Epithelial cell of alveolus of lung (primary cell): Measurements from ENCODE around the gene ERI2. TPM values are rescaled to one million over a fixed set of nuclear protein-coding genes. Genes with fewer than 3 reads are reported as not detected.

Experiments used
- total RNA-seq: library from RNA; depleted of rRNA; stranded (reverse); fragments of >200 nt; gene quantifications from 2 replicates; pipeline ENCODE4 v1.2.1, GENCODE V29; 2015

The ERI2 gene
- total RNA-seq = 18.0 and 24.4 TPM in 2 replicates

DNA sequence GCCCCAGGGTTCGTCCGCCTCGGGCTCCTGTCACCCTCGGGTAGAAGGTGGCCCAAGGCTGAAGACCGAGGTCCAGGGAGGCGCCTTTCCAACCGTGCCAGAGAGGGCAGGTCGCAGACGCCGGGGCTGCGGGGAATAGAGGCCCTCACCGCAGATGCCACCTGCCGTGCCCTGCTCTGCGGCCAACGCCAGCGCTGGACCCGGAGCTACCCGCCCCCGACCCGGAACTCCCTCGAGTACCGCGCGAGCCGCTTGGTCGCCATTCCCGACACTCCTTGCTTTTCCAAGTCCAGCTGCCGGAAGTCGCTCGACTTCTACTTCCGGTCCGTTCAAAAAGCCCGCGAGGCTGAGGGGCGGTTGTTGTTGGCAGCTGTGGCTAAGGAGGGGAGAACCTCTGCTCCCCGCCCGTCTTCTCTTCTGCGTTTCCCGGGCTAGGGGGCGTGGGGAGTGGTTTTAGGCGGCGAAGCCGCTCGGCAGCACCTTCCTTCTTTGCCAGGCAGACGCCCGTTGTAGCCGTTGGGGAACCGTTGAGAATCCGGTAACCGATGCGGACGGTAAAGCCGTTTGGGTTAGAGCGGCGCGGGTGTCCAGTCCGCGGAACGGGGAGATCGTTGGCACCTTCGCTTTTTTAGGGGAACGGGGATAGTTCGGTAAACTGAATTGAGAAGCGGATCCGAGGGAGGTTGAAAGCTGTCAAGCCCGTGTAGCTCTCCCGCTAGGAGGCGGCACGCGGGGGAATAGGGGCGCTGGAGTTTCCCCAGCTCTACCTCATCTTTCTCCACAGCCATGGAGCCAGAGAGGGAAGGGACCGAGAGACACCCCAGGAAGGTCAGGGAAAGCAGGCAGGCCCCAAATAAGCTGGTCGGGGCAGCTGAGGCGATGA is at the start of gene ERI2, which contains the start of gene REXO5:
Gene ERI2, minus strand, starts transcription at position 305 of the 883 bp plus-strand sequence. Its CDS starts 42 bp downstream, at position 263.
Gene REXO5, plus strand, starts transcription at position 360 of the 883 bp plus-strand sequence. Its CDS starts 427 bp downstream, at position 787.

GRCh38 chr16:20763461-20764232 is 42.6 kb downstream of the ERI2 start, which contains the start of gene ACSM3:
Gene ACSM3, plus strand, starts transcription at chr16:20764014. Its CDS starts 6,021 bp downstream, at chr16:20770035.

Other genes with a start within 250 kb of the ERI2 start
- not detected in 2 replicates for gene ACSM2B, start 230.1 kb downstream of the ERI2 start, total RNA-seq
- not detected in 2 replicates for gene ACSM1, start 108.8 kb downstream of the ERI2 start, total RNA-seq
- 40.2 and 45.9 TPM in 2 replicates for gene THUMPD1, start 64.7 kb downstream of the ERI2 start, total RNA-seq
- 0.78 and 2.2 TPM in 2 replicates for gene ACSM3, start 42.5 kb downstream of the ERI2 start, total RNA-seq
- gene REXO5, start 55 bp upstream of the ERI2 start, total RNA-seq = 2.6 and 2.7 TPM in 2 replicates
- 7.8 and 18.2 TPM in 2 replicates for gene DCUN1D3, start 93.9 kb upstream of the ERI2 start, total RNA-seq
- gene LYRM1, start 94.3 kb upstream of the ERI2 start, total RNA-seq = 20.6 and 35.7 TPM in 2 replicates